GM18873 (cell line): ENCODE measurements around the gene CDRT4.

ENCODE experiments used
- ATAC-seq: cut with Tn5 transposase; IDR thresholded peaks from one replicate; pipeline ENCODE4 v1.9.1; 2021; ENCODE audit warnings: mild to moderate bottlenecking, moderate library complexity, moderate number of reproducible peaks; ENCODE audit not compliant: unreplicated experiment, low FRiP score

Gene CDRT4

GRCh38 chr17:15493693-15494035, 26.2 kb upstream of the CDRT4 start:
- no peak for ATAC-seq

- no peak for ATAC-seq
Observed at GRCh38 chr17:15492791-15493692, 25.6 kb upstream of the CDRT4 start.

GRCh38 chr17:15492186-15492585, 24.8 kb upstream of the CDRT4 start:
- ATAC-seq = no peak

GRCh38 chr17:15490634-15491261, 23.3 kb upstream of the CDRT4 start:
- ATAC-seq = no peak

- no peak for ATAC-seq
Observed at GRCh38 chr17:15488557-15488956, 21.1 kb upstream of the CDRT4 start.

- ATAC-seq = no peak
Observed at GRCh38 chr17:15485045-15485444, 17.6 kb upstream of the CDRT4 start.

GRCh38 chr17:15483431-15483830, 16.0 kb upstream of the CDRT4 start:
- ATAC-seq = no peak

- no peak for ATAC-seq
Observed at GRCh38 chr17:15482476-15482875, 15.1 kb upstream of the CDRT4 start.

- ATAC-seq = no peak
Observed at GRCh38 chr17:15481481-15481880, 14.1 kb upstream of the CDRT4 start.

- ATAC-seq = no peak
Observed at GRCh38 chr17:15480204-15480603, 12.8 kb upstream of the CDRT4 start.

- ATAC-seq = no peak
Observed at GRCh38 chr17:15479703-15480102, 12.3 kb upstream of the CDRT4 start.

GRCh38 chr17:15478845-15479244, 11.4 kb upstream of the CDRT4 start:
- ATAC-seq = no peak

GRCh38 chr17:15475631-15476354, 8.4 kb upstream of the CDRT4 start:
- ATAC-seq = no peak

- no peak for ATAC-seq
Observed at GRCh38 chr17:15472891-15473290, 5.5 kb upstream of the CDRT4 start.

- ATAC-seq = no peak
Observed at GRCh38 chr17:15470536-15470935, 3.1 kb upstream of the CDRT4 start.

- ATAC-seq = no peak
Observed at GRCh38 chr17:15469260-15469659, 1.8 kb upstream of the CDRT4 start.

- ATAC-seq = no peak
Observed at GRCh38 chr17:15468126-15468525, 705 bp upstream of the CDRT4 start.

- no peak for ATAC-seq
Observed at GRCh38 chr17:15466131-15466530, 1.3 kb downstream of the CDRT4 start.

GRCh38 chr17:15465045-15465701, 2.2 kb downstream of the CDRT4 start:
- no peak for ATAC-seq

- ATAC-seq = no peak
Observed at GRCh38 chr17:15464231-15464985, 3.0 kb downstream of the CDRT4 start.
